Endothelial cell (in vitro differentiated cells): ENCODE results near the gene PRPSAP2. TPM values are rescaled to one million over a fixed set of nuclear protein-coding genes. Genes with fewer than 3 reads are reported as not detected.
"Not testable (repeated sequence)": the region's sequence is repeated elsewhere in the genome, so short reads cannot be mapped to it uniquely, and the experiment has no call there.

Source experiments
- DNase-seq: peaks from one replicate; pipeline ENCODE4 v3.0.0; 2021; ENCODE audit warnings: low spot score
- H3K27ac Mint-ChIP-seq: one replicate; pipeline ENCODE4 v1.8.0; 2021; ENCODE audit warnings: mixed read lengths, inconsistent platforms; ENCODE audit not compliant: unreplicated experiment
- H3K27me3 Mint-ChIP-seq: one replicate; pipeline ENCODE4 v1.8.0; 2021; ENCODE audit warnings: mild to moderate bottlenecking, moderate library complexity, mixed read lengths, inconsistent platforms; ENCODE audit not compliant: unreplicated experiment
- H3K36me3 Mint-ChIP-seq: one replicate; pipeline ENCODE4 v1.8.0; 2021; ENCODE audit warnings: mild to moderate bottlenecking, low read depth, mixed read lengths, inconsistent platforms; ENCODE audit not compliant: unreplicated experiment
- H3K4me1 Mint-ChIP-seq: one replicate; pipeline ENCODE4 v1.8.0; 2021; ENCODE audit warnings: mild to moderate bottlenecking, mixed read lengths, inconsistent platforms; ENCODE audit not compliant: unreplicated experiment
- H3K4me3 Mint-ChIP-seq: one replicate; pipeline ENCODE4 v1.8.0; 2021; ENCODE audit warnings: mild to moderate bottlenecking, mixed read lengths, inconsistent platforms; ENCODE audit not compliant: unreplicated experiment
- H3K9me3 Mint-ChIP-seq: one replicate; pipeline ENCODE4 v1.8.0; 2021; ENCODE audit warnings: mixed read lengths, inconsistent platforms; ENCODE audit not compliant: unreplicated experiment
- CTCF ChIP-seq: fragments of 200-600 bp; sonication (generic); IDR thresholded peaks from one replicate; pipeline ENCODE4 v1.5.0; 2021; ENCODE audit warnings: antibody characterized with exemption; ENCODE audit not compliant: unreplicated experiment
- long read RNA-seq: library from polyadenylated mRNA; unstranded; transcript quantifications from one replicate; pipeline ENCODE4 v2.0.0, GENCODE V29; 2020; ENCODE audit not compliant: unreplicated experiment
- total RNA-seq: library from RNA; stranded (reverse); fragmentation: NEBNext Ultra II Directional; extraction: Animal tissue kit (Norgen Biotek cat#: 25700); gene quantifications from one replicate; pipeline ENCODE4 v1.2.1, GENCODE V29; 2021; ENCODE audit not compliant: unreplicated experiment

Gene PRPSAP2, protein sequence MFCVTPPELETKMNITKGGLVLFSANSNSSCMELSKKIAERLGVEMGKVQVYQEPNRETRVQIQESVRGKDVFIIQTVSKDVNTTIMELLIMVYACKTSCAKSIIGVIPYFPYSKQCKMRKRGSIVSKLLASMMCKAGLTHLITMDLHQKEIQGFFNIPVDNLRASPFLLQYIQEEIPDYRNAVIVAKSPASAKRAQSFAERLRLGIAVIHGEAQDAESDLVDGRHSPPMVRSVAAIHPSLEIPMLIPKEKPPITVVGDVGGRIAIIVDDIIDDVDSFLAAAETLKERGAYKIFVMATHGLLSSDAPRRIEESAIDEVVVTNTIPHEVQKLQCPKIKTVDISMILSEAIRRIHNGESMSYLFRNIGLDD
- 32.4 TPM for total RNA-seq
- long read RNA-seq, transcript PRPSAP2-201 (12 exons, 1,910 nt) = major isoform, 12 of 36 reads
- long read RNA-seq, partial matches to known transcripts = 0 of 36 reads
- long read RNA-seq, other reads (novel, unspliced or antisense) = 22 of 36 reads

DNA sequence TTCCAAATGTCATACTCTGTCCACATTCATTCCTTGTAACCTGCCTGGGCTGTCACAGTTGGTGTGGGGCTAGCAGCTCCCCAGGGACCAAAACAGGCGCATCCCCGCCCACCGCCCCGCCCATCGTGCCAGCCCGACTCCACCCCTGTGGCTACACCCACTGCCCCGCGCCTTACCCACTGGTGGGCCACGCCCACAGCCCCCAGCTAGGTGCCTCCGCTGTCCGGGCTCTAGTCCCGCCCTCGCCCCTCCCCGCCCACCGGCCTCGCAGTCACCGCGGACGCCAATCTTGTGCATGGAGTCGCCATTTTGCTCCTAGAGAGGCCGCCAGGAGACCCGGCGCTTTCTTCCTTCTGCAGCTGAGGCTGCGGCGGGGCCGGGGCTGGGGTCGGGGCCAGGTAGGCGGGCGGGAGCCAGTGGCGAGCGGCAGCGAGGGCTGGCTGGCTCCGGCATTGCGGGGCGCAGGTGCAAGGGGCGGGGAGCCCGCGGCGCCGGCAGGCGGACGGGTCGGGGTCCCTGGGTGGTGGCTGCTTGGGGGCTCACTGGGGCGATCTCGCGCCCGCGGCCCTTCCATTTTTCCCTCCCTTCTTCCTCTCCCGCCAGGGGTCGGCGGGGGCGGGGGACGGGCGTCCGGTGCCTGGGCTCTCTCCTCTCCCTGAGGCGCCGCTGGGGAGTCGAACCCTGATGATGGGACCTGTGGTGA lies at the start of gene PRPSAP2:
Gene PRPSAP2 (plus strand): TSS at position 268 of the 703 bp plus-strand sequence. CDS start 7,703 bp downstream, outside the sequence.
- Mint-ChIP-seq H3K4me1 (peaks cover 16% of the 10 kb centered on the region), H3K27ac (peak within 1 kb of the TSS; percentile 92), H3K4me3 (peak within 1 kb of the TSS; percentile 93), H3K27me3 (no peaks in the 10 kb centered on the region), H3K36me3 (peaks cover 3% of the 10 kb centered on the region), H3K9me3 (no peaks in the 10 kb centered on the region)
- no peak for TF ChIP-seq CTCF
- DNase-seq = peak; percentile 90

- not testable (repeated sequence) for H3K4me1 Mint-ChIP-seq, DNase-seq, H3K27me3 Mint-ChIP-seq, H3K9me3 Mint-ChIP-seq, H3K4me3 Mint-ChIP-seq, H3K27ac Mint-ChIP-seq, H3K36me3 Mint-ChIP-seq
Observed at GRCh38 chr17:18815924-18816323, 42.0 kb upstream of the PRPSAP2 start.

- TF ChIP-seq CTCF = peak; percentile 38
- not testable (repeated sequence) for H3K27me3 Mint-ChIP-seq, H3K4me1 Mint-ChIP-seq, H3K36me3 Mint-ChIP-seq, H3K27ac Mint-ChIP-seq, H3K9me3 Mint-ChIP-seq, H3K4me3 Mint-ChIP-seq
- DNase-seq = peak; percentile 51
Observed at GRCh38 chr17:18816489-18817371, 41.2 kb upstream of the PRPSAP2 start.

DNA sequence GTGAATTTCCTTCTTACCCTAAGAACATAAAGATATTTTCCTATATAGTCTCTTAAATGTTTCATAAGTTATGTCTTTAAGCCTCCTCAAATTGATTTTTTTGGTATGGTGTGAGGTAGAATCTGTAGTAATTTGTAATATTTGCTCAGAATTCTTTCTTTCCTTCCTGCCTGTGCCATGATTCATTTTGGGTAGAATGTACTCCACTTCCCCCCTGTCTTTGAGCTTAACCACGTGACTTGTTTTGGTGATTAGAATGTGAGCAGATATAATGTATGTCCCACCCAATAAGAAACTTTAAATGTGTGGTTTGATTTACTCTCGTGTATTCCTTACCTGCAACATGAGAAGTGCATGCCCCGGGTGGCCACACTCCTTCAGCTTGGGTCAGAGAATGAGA lies 36.5 kb upstream of the PRPSAP2 start:
- not testable (repeated sequence) for H3K9me3 Mint-ChIP-seq, H3K4me1 Mint-ChIP-seq, H3K4me3 Mint-ChIP-seq, H3K27me3 Mint-ChIP-seq, H3K27ac Mint-ChIP-seq, DNase-seq, H3K36me3 Mint-ChIP-seq

DNA sequence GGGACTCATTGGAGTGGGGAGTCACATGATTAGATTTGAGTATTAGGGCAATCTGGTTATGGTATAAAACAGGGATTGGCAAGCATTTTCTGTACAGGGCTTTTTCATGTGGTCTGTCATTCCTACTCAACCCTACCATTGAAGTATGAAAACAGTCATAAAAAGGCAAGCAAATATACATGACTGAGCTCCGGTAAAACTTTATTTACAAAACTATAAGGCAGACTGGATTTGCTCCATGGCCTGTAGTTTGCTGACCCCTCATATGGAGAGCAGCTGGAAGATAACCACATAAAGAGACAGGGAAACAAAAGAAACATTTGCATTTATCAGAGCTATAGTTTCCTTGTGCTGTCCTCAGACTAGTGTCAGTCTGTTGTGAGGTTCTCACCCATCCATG lies 30.3 kb upstream of the PRPSAP2 start:
- not testable (repeated sequence) for H3K9me3 Mint-ChIP-seq, H3K36me3 Mint-ChIP-seq, DNase-seq, H3K27me3 Mint-ChIP-seq, H3K4me1 Mint-ChIP-seq, H3K27ac Mint-ChIP-seq, H3K4me3 Mint-ChIP-seq

GRCh38 chr17:18848501-18848900 lies 9.4 kb upstream of the PRPSAP2 start:
- DNase-seq = no peak
- H3K4me3 Mint-ChIP-seq = no peak overlapping the region
- no peaks in the 10 kb centered on the region for H3K4me1 Mint-ChIP-seq
- H3K27me3 Mint-ChIP-seq = peaks cover 4% of the 10 kb centered on the region
- no peak for TF ChIP-seq CTCF
- H3K9me3 Mint-ChIP-seq = no peaks in the 10 kb centered on the region
- peak overlapping the region; percentile 75 for H3K27ac Mint-ChIP-seq
- no peaks in the 10 kb centered on the region for H3K36me3 Mint-ChIP-seq
